H1 (cell line): ENCODE data around the gene TANC1. TPM values are rescaled to one million over a fixed set of nuclear protein-coding genes. Genes with fewer than 3 reads are reported as not detected.

Experiments used
- CTCF ChIA-PET: fragments of 300-600 bp; sonication (Branson Sonifier 250); formaldehyde crosslinking; loops from one replicate; lab custom pipeline; 2021; ENCODE audit not compliant: partially characterized antibody; lab: Charles Lee
- POLR2A ChIA-PET: fragments of 300-600 bp; sonication (Branson Sonifier 250); formaldehyde crosslinking; loops from one replicate; lab custom pipeline; 2021; ENCODE audit warnings: inconsistent platforms; ENCODE audit not compliant: partially characterized antibody; lab: Charles Lee
- DNase-seq, 2 experiments: peaks; one replicate each; pipeline versions ENCODE4 v3.0.0 to v3.0.0-alpha.2; 2010 to 2022; ENCODE audit warnings: low spot score in 2 of 2, low read depth in 1 of 2, mixed read lengths in 1 of 2
- FAIRE-seq: peaks from 2 replicates; lab custom pipeline; 2011; peaks lifted over from hg19 to GRCh38; lab: Jason Lieb, UNC
- H2AFZ ChIP-seq: 2 replicates; pipeline ENCODE4 v1.8.1; 2012; ENCODE audit warnings: low read length, inconsistent platforms
- H2AK5ac ChIP-seq: 2 replicates; pipeline ENCODE4 v1.6.1; 2013; ENCODE audit warnings: low read depth, low read length
- H2BK120ac ChIP-seq: replicated peaks from 2 replicates; pipeline ENCODE3; 2013; ENCODE audit warnings: low read depth, low read length, inconsistent platforms
- H2BK12ac ChIP-seq: 2 replicates; pipeline ENCODE4 v1.6.1; 2013; ENCODE audit warnings: low read depth, low read length
- H2BK15ac ChIP-seq: 2 replicates; pipeline ENCODE4 v1.6.1; 2013; ENCODE audit warnings: low read length
- H2BK20ac ChIP-seq: 2 replicates; pipeline ENCODE4 v1.6.1; 2013; ENCODE audit warnings: low read length
- H2BK5ac ChIP-seq: 2 replicates; pipeline ENCODE4 v1.6.1; 2013; ENCODE audit warnings: low read depth, low read length
- H3K14ac ChIP-seq: 2 replicates; pipeline ENCODE4 v1.6.1; 2013; ENCODE audit warnings: inconsistent platforms; ENCODE audit not compliant: insufficient read length
- H3K18ac ChIP-seq: 2 replicates; pipeline ENCODE4 v1.6.1; 2013; ENCODE audit warnings: low read length; ENCODE audit errors: extremely low read depth
- H3K23ac ChIP-seq: 2 replicates; pipeline ENCODE4 v1.6.1; 2013; ENCODE audit warnings: inconsistent platforms; ENCODE audit not compliant: insufficient read length
- H3K23me2 ChIP-seq: 2 replicates; pipeline ENCODE4 v1.6.1; 2013; ENCODE audit warnings: low read depth, low read length
- H3K27ac ChIP-seq: 2 replicates; pipeline ENCODE4 v1.6.1; 2011; ENCODE audit warnings: low read depth, low read length, inconsistent platforms
- H3K27me3 ChIP-seq, 4 experiments: replicated peaks in 1 of 4; 1 replicate in 1 of 4; 2 replicates in 3 of 4; pipeline versions ENCODE4 v1.6.1 to v1.8.1; 2011 to 2013; ENCODE audit warnings: low read length in 3 of 4, mild to moderate bottlenecking in 3 of 4, inconsistent platforms in 2 of 4, mixed read lengths in 2 of 4, moderate library complexity in 1 of 4; ENCODE audit not compliant: control insufficient read depth in 3 of 4, insufficient read depth in 3 of 4; ENCODE audit errors: extremely low read depth in 1 of 4
- H3K36me3 ChIP-seq, 4 experiments: 2 replicates each; pipeline versions ENCODE4 v1.6.1 to v1.8.1; 2011 to 2013; ENCODE audit warnings: mild to moderate bottlenecking in 4 of 4, low read length in 3 of 4, moderate library complexity in 2 of 4, control low read depth in 1 of 4, inconsistent platforms in 1 of 4; ENCODE audit not compliant: insufficient read depth in 4 of 4, control insufficient read depth in 2 of 4
- H3K4ac ChIP-seq: replicated peaks from 2 replicates; pipeline ENCODE3; 2013; ENCODE audit warnings: low read length, low read depth, mixed read lengths, inconsistent platforms; ENCODE audit not compliant: insufficient read length
- H3K4me1 ChIP-seq, 4 experiments: replicated peaks in 1 of 4; 1 replicate in 1 of 4; 2 replicates in 3 of 4; pipeline versions ENCODE4 v1.6.1 to v1.8.1; 2011 to 2013; ENCODE audit warnings: low read length in 3 of 4, inconsistent platforms in 2 of 4, mixed read lengths in 1 of 4; ENCODE audit not compliant: insufficient read depth in 4 of 4, control insufficient read depth in 3 of 4
- H3K4me2 ChIP-seq, 2 experiments: 2 replicates each; pipeline versions ENCODE4 v1.6.1 to v1.8.1; 2011 to 2013; ENCODE audit warnings: low read depth in 2 of 2, low read length in 2 of 2, control low read depth in 1 of 2, inconsistent platforms in 1 of 2, mild to moderate bottlenecking in 1 of 2; ENCODE audit not compliant: insufficient read depth in 1 of 2
- H3K4me3 ChIP-seq, 4 experiments: fragments of 200-600, 300-600 bp in 1 of 4; sonication (generic), shearing (Covaris generic), sonication (Bioruptor Twin) in 1 of 4; 2 replicates each; pipeline versions ENCODE4 v1.5.1 to v1.8.1; 2011 to 2016; ENCODE audit warnings: low read length in 4 of 4, low read depth in 3 of 4, control low read depth in 2 of 4, inconsistent platforms in 2 of 4, mild to moderate bottlenecking in 2 of 4, mixed read lengths in 1 of 4, moderate library complexity in 1 of 4; ENCODE audit not compliant: insufficient read depth in 2 of 4; ENCODE audit errors: extremely low read depth in 1 of 4
- H3K56ac ChIP-seq: replicated peaks from 2 replicates; pipeline ENCODE3; 2013; ENCODE audit warnings: low read depth, mild to moderate bottlenecking, mixed read lengths, low read length, inconsistent platforms; ENCODE audit not compliant: insufficient read length
- H3K79me1 ChIP-seq: 2 replicates; pipeline ENCODE4 v1.6.1; 2013; ENCODE audit warnings: low read depth, low read length, control low read depth
- H3K79me2 ChIP-seq, 2 experiments: 2 replicates each; pipeline versions ENCODE4 v1.6.1 to v1.8.1; 2012 to 2013; ENCODE audit warnings: low read length in 2 of 2, mild to moderate bottlenecking in 2 of 2, inconsistent platforms in 1 of 2; ENCODE audit not compliant: insufficient read depth in 2 of 2, control insufficient read depth in 1 of 2
- H3K9ac ChIP-seq, 4 experiments: replicated peaks in 1 of 4; 1 replicate in 1 of 4; 2 replicates in 3 of 4; pipeline versions ENCODE4 v1.6.1 to v1.8.1; 2011 to 2013; ENCODE audit warnings: low read depth in 3 of 4, low read length in 3 of 4, control low read depth in 2 of 4, mild to moderate bottlenecking in 2 of 4, moderate library complexity in 2 of 4, inconsistent platforms in 1 of 4; ENCODE audit errors: extremely low read depth in 1 of 4
- H3K9me3 ChIP-seq, 2 experiments: 2 replicates each; pipeline versions ENCODE4 v1.6.1 to v1.8.1; 2012 to 2013; ENCODE audit warnings: mild to moderate bottlenecking in 2 of 2, moderate library complexity in 2 of 2, control low read depth in 1 of 2, inconsistent platforms in 1 of 2, low read depth in 1 of 2, low read length in 1 of 2, mixed read lengths in 1 of 2; ENCODE audit not compliant: insufficient read depth in 2 of 2
- H4K20me1 ChIP-seq, 2 experiments: replicated peaks in 1 of 2; 2 replicates each; pipeline versions ENCODE3 to v1.8.1; 2011 to 2013; ENCODE audit warnings: inconsistent platforms in 2 of 2, low read length in 2 of 2, mild to moderate bottlenecking in 1 of 2; ENCODE audit not compliant: insufficient read depth in 2 of 2, control insufficient read depth in 1 of 2
- H4K5ac ChIP-seq: 2 replicates; pipeline ENCODE4 v1.6.1; 2013; ENCODE audit warnings: low read length, low read depth, mixed read lengths, inconsistent platforms; ENCODE audit not compliant: insufficient read length
- H4K8ac ChIP-seq: 2 replicates; pipeline ENCODE4 v1.8.0; 2013; ENCODE audit warnings: mild to moderate bottlenecking, moderate library complexity, low read length, inconsistent platforms; ENCODE audit not compliant: insufficient read depth; ENCODE audit errors: extremely low read depth
- H4K91ac ChIP-seq: replicated peaks from 2 replicates; pipeline ENCODE3; 2013; ENCODE audit warnings: low read length, mixed read lengths, inconsistent platforms; ENCODE audit not compliant: insufficient read length
- EZH2 ChIP-seq: fragments of 200-600 bp; sonication (generic); IDR thresholded peaks from 2 replicates; pipeline ENCODE4 v1.7.1; 2012; ENCODE audit warnings: low read depth, mild to moderate bottlenecking, moderate library complexity, low read length, inconsistent platforms; ENCODE audit not compliant: severe bottlenecking
- WGBS, 2 experiments: shearing (Covaris generic) in 1 of 2; methylation state at CpG; one replicate each; pipeline versions ENCODE4 v1.1.6 to v1.1.7; 2013 to 2015; ENCODE audit warnings: low lambda C conversion rate in 2 of 2, mixed read lengths in 2 of 2, inconsistent platforms in 1 of 2, low coverage in 1 of 2, missing lambda C conversion rate in 1 of 2; ENCODE audit not compliant: insufficient replicate concordance in 2 of 2, insufficient coverage in 1 of 2, insufficient read length in 1 of 2; ENCODE audit errors: extremely low coverage in 1 of 2, missing lambda C conversion rate in 1 of 2; 5-methylcytosine and 5-hydroxymethylcytosine counted together
- polyA plus RNA-seq, 7 experiments: library from polyadenylated mRNA; depleted of rRNA in 3 of 7; stranded (reverse) in 5 of 7; unstranded in 2 of 7; fragments of >200 nt in 5 of 7; fragments of 200-250 nt in 2 of 7; gene quantifications; 1 replicate in 5 of 7; 2 replicates in 1 of 7; 4 replicates in 1 of 7; pipeline versions ENCODE4 v1.2.1 to v1.2.3, GENCODE V29; 2011 to 2013; ENCODE audit warnings: missing spikeins in 2 of 7, mixed read lengths in 2 of 7
- total RNA-seq: library from RNA; stranded (reverse); fragmentation: NEBNext Ultra II Directional; extraction: Animal tissue kit (Norgen Biotek cat#: 25700); gene quantifications from 2 replicates; pipeline ENCODE4 v1.2.1, GENCODE V29; 2021

The TANC1 gene
- total and polyA plus RNA-seq, 2 of the 8 experiments (the other 6 are each of a cell fraction or from before 2014, with no cell fraction given) = 4.1 to 7.6 TPM

GRCh38 chr2:159095813-159096212 lies 127.4 kb downstream of the TANC1 start:
- Histone ChIP-seq H3K9me3 (no peaks in the 10 kb centered on the region), H2AFZ (no peak overlapping the region), H2BK5ac (no peak overlapping the region), H2BK20ac (no peak overlapping the region), H3K9ac (no peak overlapping the region), H4K20me1 (no peaks in the 10 kb centered on the region), H3K79me1 (no peaks in the 10 kb centered on the region), H3K23me2 (no peaks in the 10 kb centered on the region), H2BK120ac (no peak overlapping the region), H3K4me2 (no peak overlapping the region), H3K4me1 (peaks cover 0 to 6% (median 0%) of the 10 kb centered on the region in 4 experiments; a peak in 1 of 7 replicates), H3K27me3 (no peaks in the 10 kb centered on the region), H4K5ac (no peak overlapping the region), H3K4me3 (no peak overlapping the region), H2BK12ac (no peak overlapping the region), H3K56ac (no peak overlapping the region), H3K36me3 (no peaks in the 10 kb centered on the region), H3K27ac (no peak overlapping the region), H2BK15ac (no peak overlapping the region), H3K14ac (no peak overlapping the region), H4K8ac (no peak overlapping the region), H3K18ac (no peak overlapping the region), H4K91ac (no peak overlapping the region), H3K4ac (no peak overlapping the region), H3K79me2 (no peaks in the 10 kb centered on the region), H2AK5ac (no peak overlapping the region), H3K23ac (no peak overlapping the region)
- FAIRE-seq = no peak
- TF ChIP-seq EZH2 = no peak
- POLR2A ChIA-PET = no interaction called here
- no peak for DNase-seq
- CTCF ChIA-PET = interaction anchor here (0.6 to 1.9 kb wide), 2 partner anchors 10 to 23 kb away, joined by 3 to 8 read pairs; no protein-coding TSS in a partner anchor
- 100% methylated on average over 1 of the region's 1 CpG; no CpG with 5 or more reads in 1 of the 2 experiments for WGBS, 2 experiments
